HEK293T (cell line): Measurements from ENCODE around the gene TMEM178B.

Experiments
- ARNT ChIP-seq: fragments of 450-650 bp; IDR thresholded peaks from 2 replicates; pipeline ENCODE4 v1.6.1; 2017; ENCODE audit warnings: mild to moderate bottlenecking
- BHLHE40 ChIP-seq: fragments of 450-650 bp; IDR thresholded peaks from 2 replicates; pipeline ENCODE4 v1.6.1; 2016; ENCODE audit warnings: mild to moderate bottlenecking, moderate library complexity, borderline replicate concordance
- FOXA1 ChIP-seq: fragments of 450-650 bp; IDR thresholded peaks from 2 replicates; pipeline ENCODE4 v1.6.1; 2016; ENCODE audit warnings: mild to moderate bottlenecking
- FOXK2 ChIP-seq: fragments of 450-650 bp; IDR thresholded peaks from 2 replicates; pipeline ENCODE4 v1.6.1; 2016; ENCODE audit warnings: mild to moderate bottlenecking
- FOXM1 ChIP-seq: fragments of 450-650 bp; IDR thresholded peaks from 2 replicates; pipeline ENCODE4 v1.6.1; 2017; ENCODE audit warnings: mild to moderate bottlenecking, borderline replicate concordance
- HDGF ChIP-seq: fragments of 450-650 bp; IDR thresholded peaks from 2 replicates; pipeline ENCODE4 v1.6.1; 2017; ENCODE audit warnings: antibody characterized with exemption, borderline replicate concordance
- L3MBTL2 ChIP-seq: fragments of 450-650 bp; conservative IDR thresholded peaks from 2 replicates; pipeline ENCODE4 v1.6.1; 2016; ENCODE audit warnings: mild to moderate bottlenecking
- NFRKB ChIP-seq: fragments of 450-650 bp; IDR thresholded peaks from 2 replicates; pipeline ENCODE4 v1.6.1; 2016; ENCODE audit warnings: mild to moderate bottlenecking, moderate library complexity
- SP1 ChIP-seq: fragments of 450-650 bp; IDR thresholded peaks from 2 replicates; pipeline ENCODE4 v1.6.1; 2017
- SUZ12 ChIP-seq: fragments of 450-650 bp; IDR thresholded peaks from 2 replicates; pipeline ENCODE4 v1.6.1; 2016; ENCODE audit warnings: mild to moderate bottlenecking
- TARDBP ChIP-seq: fragments of 450-650 bp; IDR thresholded peaks from 2 replicates; pipeline ENCODE4 v1.6.1; 2016
- ZNF384 ChIP-seq: fragments of 450-650 bp; IDR thresholded peaks from 2 replicates; pipeline ENCODE4 v1.6.1; 2016
- TF ChIP-seq, protein P1 (sequence below): fragments of 450-650 bp; IDR thresholded peaks from 2 replicates; pipeline ENCODE4 v1.6.1; 2016

DNA sequence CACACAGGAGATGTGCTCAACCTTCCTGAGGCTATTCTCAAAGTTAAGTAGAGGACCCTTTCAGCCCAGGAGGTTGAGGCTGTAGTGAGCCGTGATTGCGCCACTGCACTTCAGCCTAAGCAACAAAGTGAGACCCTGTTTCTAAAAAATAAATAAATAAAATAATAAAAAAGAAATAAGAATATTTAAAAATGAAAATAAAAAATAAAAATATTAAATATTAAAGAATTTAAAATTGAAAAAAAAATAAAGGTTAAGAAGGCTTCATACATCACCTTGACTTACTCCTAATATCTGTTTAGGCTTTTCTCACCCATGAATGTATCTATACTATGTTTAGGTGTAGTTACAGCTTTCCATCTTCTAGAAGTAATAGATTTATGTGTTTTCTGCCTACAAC, 289.9 kb downstream of the TMEM178B start:
- TF ChIP-seq HDGF (no peak), SP1 (no peak), BHLHE40 (no peak), FOXM1 (no peak), ZNF384 (no peak), SUZ12 (no peak), TARDBP (no peak), FOXA1 (no peak), ARNT (no peak), NFRKB (no peak), L3MBTL2 (no peak), FOXK2 (no peak)
- TF ChIP-seq, protein P1, sequence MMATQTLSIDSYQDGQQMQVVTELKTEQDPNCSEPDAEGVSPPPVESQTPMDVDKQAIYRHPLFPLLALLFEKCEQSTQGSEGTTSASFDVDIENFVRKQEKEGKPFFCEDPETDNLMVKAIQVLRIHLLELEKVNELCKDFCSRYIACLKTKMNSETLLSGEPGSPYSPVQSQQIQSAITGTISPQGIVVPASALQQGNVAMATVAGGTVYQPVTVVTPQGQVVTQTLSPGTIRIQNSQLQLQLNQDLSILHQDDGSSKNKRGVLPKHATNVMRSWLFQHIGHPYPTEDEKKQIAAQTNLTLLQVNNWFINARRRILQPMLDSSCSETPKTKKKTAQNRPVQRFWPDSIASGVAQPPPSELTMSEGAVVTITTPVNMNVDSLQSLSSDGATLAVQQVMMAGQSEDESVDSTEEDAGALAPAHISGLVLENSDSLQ = no peak
